Fibroblast of lung (primary cell): ENCODE results near the gene AMOTL1. TPM values are rescaled to one million over a fixed set of nuclear protein-coding genes. Genes with fewer than 3 reads are reported as not detected.

Source experiments
- DNase-seq, 2 donors: peaks; one replicate each; pipeline versions ENCODE4 v3.0.0 to v3.0.0-alpha.2; 2010; ENCODE audit warnings: low read depth in 2 of 2
- H2AFZ ChIP-seq: 2 replicates; pipeline ENCODE4 v1.5.1; 2012; ENCODE audit warnings: low read length, control low read depth, inconsistent platforms
- H3K27ac ChIP-seq: 2 replicates; pipeline ENCODE4 v1.5.1; 2011; ENCODE audit warnings: low read length, control low read depth; ENCODE audit not compliant: insufficient read depth
- H3K27me3 ChIP-seq: 2 replicates; pipeline ENCODE4 v1.5.1; 2011; ENCODE audit warnings: mild to moderate bottlenecking, low read length; ENCODE audit not compliant: control insufficient read depth, insufficient read depth
- H3K36me3 ChIP-seq: 2 replicates; pipeline ENCODE4 v1.5.1; 2011; ENCODE audit warnings: low read length; ENCODE audit not compliant: control insufficient read depth, insufficient read depth
- H3K4me1 ChIP-seq: 2 replicates; pipeline ENCODE4 v1.5.1; 2011; ENCODE audit warnings: low read length; ENCODE audit not compliant: control insufficient read depth, insufficient read depth; ENCODE audit errors: extremely low read depth
- H3K4me2 ChIP-seq: 2 replicates; pipeline ENCODE4 v1.5.1; 2011; ENCODE audit warnings: low read length, control low read depth; ENCODE audit not compliant: insufficient read depth; ENCODE audit errors: extremely low read depth
- H3K4me3 ChIP-seq, 4 experiments: fragments of 200-600 bp in 1 of 4; sonication (generic) in 1 of 4; replicated peaks in 1 of 4; 2 replicates each; pipeline ENCODE4 v1.5.1; 2011 to 2016; ENCODE audit warnings: low read length in 4 of 4, low read depth in 3 of 4, mild to moderate bottlenecking in 3 of 4, control low read depth in 2 of 4, inconsistent platforms in 1 of 4, mixed read lengths in 1 of 4; ENCODE audit not compliant: insufficient read depth in 1 of 4; ENCODE audit errors: control extremely low read depth in 1 of 4
- H3K79me2 ChIP-seq: 2 replicates; pipeline ENCODE4 v1.5.1; 2012; ENCODE audit warnings: mild to moderate bottlenecking, low read length, inconsistent platforms; ENCODE audit not compliant: control insufficient read depth, insufficient read depth
- H3K9ac ChIP-seq: 2 replicates; pipeline ENCODE4 v1.5.1; 2011; ENCODE audit warnings: mild to moderate bottlenecking, low read length, control low read depth; ENCODE audit not compliant: insufficient read depth
- H3K9me3 ChIP-seq: 2 replicates; pipeline ENCODE4 v1.5.1; 2012; ENCODE audit warnings: low read depth, low read length; ENCODE audit not compliant: control insufficient read depth, insufficient read depth
- H4K20me1 ChIP-seq: 2 replicates; pipeline ENCODE4 v1.5.1; 2011; ENCODE audit warnings: low read length; ENCODE audit not compliant: control insufficient read depth, insufficient read depth; ENCODE audit errors: extremely low read depth
- EZH2 ChIP-seq: IDR thresholded peaks from 2 replicates; pipeline ENCODE4 v1.5.1; 2012; ENCODE audit warnings: low read length, control low read depth, mild to moderate bottlenecking; ENCODE audit errors: missing control alignments
- polyA plus RNA-seq, 2 donors: library from polyadenylated mRNA; depleted of rRNA in 1 of 2; stranded (reverse) in 1 of 2; unstranded in 1 of 2; fragments of >200 nt; gene quantifications; 2 replicates each; pipeline ENCODE4 v1.2.1, GENCODE V29; 2011 to 2012; ENCODE audit warnings: missing spikeins in 1 of 2
- total RNA-seq: library from RNA; depleted of rRNA; stranded (reverse); fragments of >200 nt; gene quantifications from 2 replicates; pipeline ENCODE4 v1.2.1, GENCODE V29; 2014
- TF ChIP-seq, protein P1 (sequence below), 2 donors: IDR thresholded peaks in 1 of 2; conservative IDR thresholded peaks in 1 of 2; 1 replicate in 1 of 2; 2 replicates in 1 of 2; pipeline ENCODE4 v1.5.1; 2011 to 2012; ENCODE audit warnings: low read length in 2 of 2, control low read depth in 1 of 2, inconsistent platforms in 1 of 2, low read depth in 1 of 2, mild to moderate bottlenecking in 1 of 2

AMOTL1 gene
- total and polyA plus RNA-seq, 2 donors (not counting 1 experiment from before 2014, with no cell fraction given) = 38.0 to 63.7 TPM

DNA sequence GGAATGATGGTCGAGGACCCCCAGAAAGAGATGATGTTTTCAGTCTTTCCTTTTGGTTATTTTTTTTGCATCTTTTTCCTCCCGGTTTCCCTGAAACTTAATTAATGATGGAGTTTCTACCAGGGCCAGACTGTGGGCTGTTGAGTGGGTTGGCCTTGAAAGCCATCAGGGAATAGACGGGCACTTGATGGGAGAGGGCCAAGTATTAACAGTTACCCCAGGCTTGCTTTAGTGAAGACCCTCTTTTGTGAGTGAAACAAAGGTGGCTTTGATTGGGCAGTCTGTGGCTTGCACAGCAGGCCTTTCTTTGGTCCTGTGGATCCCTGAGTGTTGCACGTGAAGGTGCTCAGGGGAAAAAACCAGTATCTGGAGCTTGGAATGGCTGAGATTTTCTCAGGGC is 56.9 kb downstream of the AMOTL1 start:
- Histone ChIP-seq H3K9ac (no peak overlapping the region), H3K79me2 (no peaks in the 10 kb centered on the region), H4K20me1 (no peaks in the 10 kb centered on the region), H3K27me3 (no peaks in the 10 kb centered on the region), H3K4me3 (no peak overlapping the region), H3K36me3 (peaks cover 14% of the 10 kb centered on the region), H3K4me2 (no peak overlapping the region), H3K4me1 (peaks cover 6% of the 10 kb centered on the region), H3K27ac (no peak overlapping the region), H2AFZ (no peak overlapping the region), H3K9me3 (no peaks in the 10 kb centered on the region)
- no peak for TF ChIP-seq EZH2
- TF ChIP-seq, protein P1, sequence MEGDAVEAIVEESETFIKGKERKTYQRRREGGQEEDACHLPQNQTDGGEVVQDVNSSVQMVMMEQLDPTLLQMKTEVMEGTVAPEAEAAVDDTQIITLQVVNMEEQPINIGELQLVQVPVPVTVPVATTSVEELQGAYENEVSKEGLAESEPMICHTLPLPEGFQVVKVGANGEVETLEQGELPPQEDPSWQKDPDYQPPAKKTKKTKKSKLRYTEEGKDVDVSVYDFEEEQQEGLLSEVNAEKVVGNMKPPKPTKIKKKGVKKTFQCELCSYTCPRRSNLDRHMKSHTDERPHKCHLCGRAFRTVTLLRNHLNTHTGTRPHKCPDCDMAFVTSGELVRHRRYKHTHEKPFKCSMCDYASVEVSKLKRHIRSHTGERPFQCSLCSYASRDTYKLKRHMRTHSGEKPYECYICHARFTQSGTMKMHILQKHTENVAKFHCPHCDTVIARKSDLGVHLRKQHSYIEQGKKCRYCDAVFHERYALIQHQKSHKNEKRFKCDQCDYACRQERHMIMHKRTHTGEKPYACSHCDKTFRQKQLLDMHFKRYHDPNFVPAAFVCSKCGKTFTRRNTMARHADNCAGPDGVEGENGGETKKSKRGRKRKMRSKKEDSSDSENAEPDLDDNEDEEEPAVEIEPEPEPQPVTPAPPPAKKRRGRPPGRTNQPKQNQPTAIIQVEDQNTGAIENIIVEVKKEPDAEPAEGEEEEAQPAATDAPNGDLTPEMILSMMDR (conservative IDR thresholded peaks at IDR 0.05 in 1 of 2, IDR thresholded peaks at IDR 0.05 in 1 of 2; ENCODE audit: low read depth in 1 of 2, low read length in 2 of 2) = no peak
- no peak for DNase-seq

DNA sequence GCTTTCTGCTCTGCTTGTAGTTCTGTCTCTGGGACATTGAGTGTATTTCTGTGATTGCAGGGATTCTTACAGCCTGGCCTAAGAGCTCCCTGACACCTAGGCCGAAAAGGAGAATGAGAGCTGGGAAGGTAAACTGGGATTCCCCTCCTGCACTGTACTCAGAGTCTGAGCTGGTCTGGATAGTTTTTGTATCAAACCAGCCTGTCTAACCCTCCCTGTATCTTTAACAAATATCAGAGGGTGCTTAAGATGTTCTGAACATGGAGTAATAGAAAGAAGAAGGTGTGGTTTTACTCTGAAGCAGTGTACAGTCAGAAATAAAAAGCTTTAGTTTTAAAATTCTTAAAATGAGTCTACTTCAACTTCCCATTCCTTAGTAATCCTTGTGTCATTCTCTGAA is 57.3 kb downstream of the AMOTL1 start:
- no peak overlapping the region for H2AFZ ChIP-seq
- peaks cover 6% of the 10 kb centered on the region for H3K4me1 ChIP-seq
- peaks cover 13% of the 10 kb centered on the region for H3K36me3 ChIP-seq
- no peaks in the 10 kb centered on the region for H3K27me3 ChIP-seq
- H3K4me2 ChIP-seq = no peak overlapping the region
- no peak overlapping the region for H3K9ac ChIP-seq
- TF ChIP-seq, protein P1 (conservative IDR thresholded peaks at IDR 0.05 in 1 of 2, IDR thresholded peaks at IDR 0.05 in 1 of 2; ENCODE audit: low read depth in 1 of 2, low read length in 2 of 2) = no peak
- no peak for TF ChIP-seq EZH2
- H4K20me1 ChIP-seq = no peaks in the 10 kb centered on the region
- H3K79me2 ChIP-seq = no peaks in the 10 kb centered on the region
- DNase-seq = no peak
- H3K27ac ChIP-seq = no peak overlapping the region
- H3K9me3 ChIP-seq = no peaks in the 10 kb centered on the region
- no peak overlapping the region for H3K4me3 ChIP-seq

DNA sequence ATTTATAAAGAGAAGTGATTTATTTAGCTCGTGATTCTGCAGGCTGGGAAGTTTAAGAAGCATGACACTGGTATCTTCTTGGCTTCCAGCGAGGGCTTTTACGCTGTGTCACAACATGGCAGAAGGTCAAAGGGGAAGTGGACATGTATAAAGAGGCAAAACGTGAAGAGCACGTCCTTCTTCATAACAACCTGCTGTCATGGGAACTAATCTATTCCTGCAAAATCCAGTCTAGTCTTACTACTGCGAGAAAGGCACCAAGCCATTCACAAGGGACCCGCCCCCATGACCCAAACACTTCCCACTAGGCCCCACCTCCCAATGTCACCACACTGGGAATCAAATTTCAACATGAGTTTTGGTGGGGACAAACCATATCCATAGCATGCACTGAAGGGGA is 58.3 kb downstream of the AMOTL1 start:
- no peak for DNase-seq
- H3K4me1 ChIP-seq = peaks cover 6% of the 10 kb centered on the region
- H3K36me3 ChIP-seq = peaks cover 11% of the 10 kb centered on the region
- H2AFZ ChIP-seq = no peak overlapping the region
- no peak overlapping the region for H3K4me2 ChIP-seq
- TF ChIP-seq EZH2 = no peak
- TF ChIP-seq, protein P1 (conservative IDR thresholded peaks at IDR 0.05 in 1 of 2, IDR thresholded peaks at IDR 0.05 in 1 of 2; ENCODE audit: low read depth in 1 of 2, low read length in 2 of 2) = no peak
- H3K4me3 ChIP-seq = no peak overlapping the region
- no peaks in the 10 kb centered on the region for H3K27me3 ChIP-seq
- H3K79me2 ChIP-seq = no peaks in the 10 kb centered on the region
- H3K9me3 ChIP-seq = no peaks in the 10 kb centered on the region
- no peak overlapping the region for H3K9ac ChIP-seq
- no peak overlapping the region for H3K27ac ChIP-seq
- no peaks in the 10 kb centered on the region for H4K20me1 ChIP-seq
